SU-DHL-6 (cell line): Measurements from ENCODE around the gene C5AR2.

ENCODE experiments used
- CTCF ChIP-seq: fragments of 200-600 bp; sonication (generic); IDR thresholded peaks from one replicate; pipeline ENCODE4 v1.5.1; 2017; ENCODE audit warnings: antibody characterized with exemption, mild to moderate bottlenecking, low read length, moderate library complexity; ENCODE audit not compliant: insufficient read depth, poor library complexity, severe bottlenecking
- EZH2phosphoT487 ChIP-seq: fragments of 200-600 bp; sonication (generic), shearing (Covaris generic); conservative IDR thresholded peaks from 2 replicates; pipeline ENCODE4 v1.6.1; 2018; ENCODE audit warnings: mild to moderate bottlenecking, antibody characterized with exemption, low read length, moderate library complexity, mixed read lengths

GRCh38 chr19:47340477-47341208 is 8.7 kb downstream of the C5AR2 start:
- TF ChIP-seq CTCF = no peak
- TF ChIP-seq EZH2phosphoT487 = no peak
